ENCODE data around the gene POLR1A.

The POLR1A gene

GRCh38 chr2:85978883-85979780 is 126.6 kb downstream of the POLR1A start:
- TF ChIP-seq ZNF8 (CRISPR knock-in tag; IDR thresholded peaks at IDR 0.05): no peak
- TF ChIP-seq ARNTL (CRISPR knock-in tag; IDR thresholded peaks at IDR 0.05; ENCODE audit: borderline replicate concordance, low read depth): no peak
- TF ChIP-seq OSR1 (CRISPR knock-in tag; IDR thresholded peaks at IDR 0.05): no peak
- no peak for TF ChIP-seq RARB (CRISPR knock-in tag; IDR thresholded peaks at IDR 0.05)
- no peak for TF ChIP-seq ISL1 (CRISPR knock-in tag; IDR thresholded peaks at IDR 0.05)
- no peak for TF ChIP-seq GLIS3 (CRISPR knock-in tag; IDR thresholded peaks at IDR 0.05)
- TF ChIP-seq BACH2 (CRISPR knock-in tag; IDR thresholded peaks at IDR 0.05; ENCODE audit: borderline replicate concordance): no peak
- TF ChIP-seq ZNF565 (CRISPR knock-in tag; conservative IDR thresholded peaks at IDR 0.05; ENCODE audit: low read depth): no peak
- no peak for TF ChIP-seq ZC3H10 (CRISPR knock-in tag; IDR thresholded peaks at IDR 0.05)
- no peak for TF ChIP-seq SNAI2 (CRISPR knock-in tag; IDR thresholded peaks at IDR 0.05)
- no peak for TF ChIP-seq TCF4 (CRISPR knock-in tag; IDR thresholded peaks at IDR 0.05; ENCODE audit: borderline replicate concordance)
- TF ChIP-seq, protein P1, sequence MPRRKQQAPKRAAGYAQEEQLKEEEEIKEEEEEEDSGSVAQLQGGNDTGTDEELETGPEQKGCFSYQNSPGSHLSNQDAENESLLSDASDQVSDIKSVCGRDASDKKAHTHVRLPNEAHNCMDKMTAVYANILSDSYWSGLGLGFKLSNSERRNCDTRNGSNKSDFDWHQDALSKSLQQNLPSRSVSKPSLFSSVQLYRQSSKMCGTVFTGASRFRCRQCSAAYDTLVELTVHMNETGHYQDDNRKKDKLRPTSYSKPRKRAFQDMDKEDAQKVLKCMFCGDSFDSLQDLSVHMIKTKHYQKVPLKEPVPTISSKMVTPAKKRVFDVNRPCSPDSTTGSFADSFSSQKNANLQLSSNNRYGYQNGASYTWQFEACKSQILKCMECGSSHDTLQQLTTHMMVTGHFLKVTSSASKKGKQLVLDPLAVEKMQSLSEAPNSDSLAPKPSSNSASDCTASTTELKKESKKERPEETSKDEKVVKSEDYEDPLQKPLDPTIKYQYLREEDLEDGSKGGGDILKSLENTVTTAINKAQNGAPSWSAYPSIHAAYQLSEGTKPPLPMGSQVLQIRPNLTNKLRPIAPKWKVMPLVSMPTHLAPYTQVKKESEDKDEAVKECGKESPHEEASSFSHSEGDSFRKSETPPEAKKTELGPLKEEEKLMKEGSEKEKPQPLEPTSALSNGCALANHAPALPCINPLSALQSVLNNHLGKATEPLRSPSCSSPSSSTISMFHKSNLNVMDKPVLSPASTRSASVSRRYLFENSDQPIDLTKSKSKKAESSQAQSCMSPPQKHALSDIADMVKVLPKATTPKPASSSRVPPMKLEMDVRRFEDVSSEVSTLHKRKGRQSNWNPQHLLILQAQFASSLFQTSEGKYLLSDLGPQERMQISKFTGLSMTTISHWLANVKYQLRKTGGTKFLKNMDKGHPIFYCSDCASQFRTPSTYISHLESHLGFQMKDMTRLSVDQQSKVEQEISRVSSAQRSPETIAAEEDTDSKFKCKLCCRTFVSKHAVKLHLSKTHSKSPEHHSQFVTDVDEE (CRISPR knock-in tag; IDR thresholded peaks at IDR 0.05): no peak
- TF ChIP-seq, protein P2, sequence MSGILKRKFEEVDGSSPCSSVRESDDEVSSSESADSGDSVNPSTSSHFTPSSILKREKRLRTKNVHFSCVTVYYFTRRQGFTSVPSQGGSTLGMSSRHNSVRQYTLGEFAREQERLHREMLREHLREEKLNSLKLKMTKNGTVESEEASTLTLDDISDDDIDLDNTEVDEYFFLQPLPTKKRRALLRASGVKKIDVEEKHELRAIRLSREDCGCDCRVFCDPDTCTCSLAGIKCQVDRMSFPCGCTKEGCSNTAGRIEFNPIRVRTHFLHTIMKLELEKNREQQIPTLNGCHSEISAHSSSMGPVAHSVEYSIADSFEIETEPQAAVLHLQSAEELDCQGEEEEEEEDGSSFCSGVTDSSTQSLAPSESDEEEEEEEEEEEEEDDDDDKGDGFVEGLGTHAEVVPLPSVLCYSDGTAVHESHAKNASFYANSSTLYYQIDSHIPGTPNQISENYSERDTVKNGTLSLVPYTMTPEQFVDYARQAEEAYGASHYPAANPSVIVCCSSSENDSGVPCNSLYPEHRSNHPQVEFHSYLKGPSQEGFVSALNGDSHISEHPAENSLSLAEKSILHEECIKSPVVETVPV (CRISPR knock-in tag; IDR thresholded peaks at IDR 0.05): no peak
- TF ChIP-seq, protein P3, sequence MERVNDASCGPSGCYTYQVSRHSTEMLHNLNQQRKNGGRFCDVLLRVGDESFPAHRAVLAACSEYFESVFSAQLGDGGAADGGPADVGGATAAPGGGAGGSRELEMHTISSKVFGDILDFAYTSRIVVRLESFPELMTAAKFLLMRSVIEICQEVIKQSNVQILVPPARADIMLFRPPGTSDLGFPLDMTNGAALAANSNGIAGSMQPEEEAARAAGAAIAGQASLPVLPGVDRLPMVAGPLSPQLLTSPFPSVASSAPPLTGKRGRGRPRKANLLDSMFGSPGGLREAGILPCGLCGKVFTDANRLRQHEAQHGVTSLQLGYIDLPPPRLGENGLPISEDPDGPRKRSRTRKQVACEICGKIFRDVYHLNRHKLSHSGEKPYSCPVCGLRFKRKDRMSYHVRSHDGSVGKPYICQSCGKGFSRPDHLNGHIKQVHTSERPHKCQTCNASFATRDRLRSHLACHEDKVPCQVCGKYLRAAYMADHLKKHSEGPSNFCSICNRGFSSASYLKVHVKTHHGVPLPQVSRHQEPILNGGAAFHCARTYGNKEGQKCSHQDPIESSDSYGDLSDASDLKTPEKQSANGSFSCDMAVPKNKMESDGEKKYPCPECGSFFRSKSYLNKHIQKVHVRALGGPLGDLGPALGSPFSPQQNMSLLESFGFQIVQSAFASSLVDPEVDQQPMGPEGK (CRISPR knock-in tag; IDR thresholded peaks at IDR 0.05; ENCODE audit: borderline replicate concordance): no peak
- TF ChIP-seq, protein P4, sequence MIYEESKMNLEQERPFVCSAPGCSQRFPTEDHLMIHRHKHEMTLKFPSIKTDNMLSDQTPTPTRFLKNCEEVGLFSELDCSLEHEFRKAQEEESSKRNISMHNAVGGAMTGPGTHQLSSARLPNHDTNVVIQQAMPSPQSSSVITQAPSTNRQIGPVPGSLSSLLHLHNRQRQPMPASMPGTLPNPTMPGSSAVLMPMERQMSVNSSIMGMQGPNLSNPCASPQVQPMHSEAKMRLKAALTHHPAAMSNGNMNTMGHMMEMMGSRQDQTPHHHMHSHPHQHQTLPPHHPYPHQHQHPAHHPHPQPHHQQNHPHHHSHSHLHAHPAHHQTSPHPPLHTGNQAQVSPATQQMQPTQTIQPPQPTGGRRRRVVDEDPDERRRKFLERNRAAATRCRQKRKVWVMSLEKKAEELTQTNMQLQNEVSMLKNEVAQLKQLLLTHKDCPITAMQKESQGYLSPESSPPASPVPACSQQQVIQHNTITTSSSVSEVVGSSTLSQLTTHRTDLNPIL (CRISPR knock-in tag; IDR thresholded peaks at IDR 0.05; ENCODE audit: low read depth): no peak
- no peak for TF ChIP-seq ESRRG (CRISPR knock-in tag; IDR thresholded peaks at IDR 0.05)
- TF ChIP-seq ZFP30 (CRISPR knock-in tag; IDR thresholded peaks at IDR 0.05): no peak
- TF ChIP-seq ZFP3 (CRISPR knock-in tag; IDR thresholded peaks at IDR 0.05): no peak
- TF ChIP-seq TOX (CRISPR knock-in tag; IDR thresholded peaks at IDR 0.05; ENCODE audit: borderline replicate concordance): no peak
- no peak for ATAC-seq

- no peak for ATAC-seq
- TF ChIP-seq, protein P1 (CRISPR knock-in tag; IDR thresholded peaks at IDR 0.05): no peak
- TF ChIP-seq ARNTL (CRISPR knock-in tag; IDR thresholded peaks at IDR 0.05; ENCODE audit: borderline replicate concordance, low read depth): no peak
- no peak for TF ChIP-seq PPARA (CRISPR knock-in tag; IDR thresholded peaks at IDR 0.05; ENCODE audit: borderline replicate concordance)
- no peak for TF ChIP-seq SNAI2 (CRISPR knock-in tag; IDR thresholded peaks at IDR 0.05)
- TF ChIP-seq ZC3H10 (CRISPR knock-in tag; IDR thresholded peaks at IDR 0.05): no peak
- no peak for TF ChIP-seq ZFP3 (CRISPR knock-in tag; IDR thresholded peaks at IDR 0.05)
- no peak for TF ChIP-seq GLIS3 (CRISPR knock-in tag; IDR thresholded peaks at IDR 0.05)
- no peak for TF ChIP-seq ZFP30 (CRISPR knock-in tag; IDR thresholded peaks at IDR 0.05)
- TF ChIP-seq, protein P3 (CRISPR knock-in tag; IDR thresholded peaks at IDR 0.05; ENCODE audit: borderline replicate concordance): no peak
- no peak for TF ChIP-seq OSR1 (CRISPR knock-in tag; IDR thresholded peaks at IDR 0.05)
- TF ChIP-seq TCF4 (CRISPR knock-in tag; IDR thresholded peaks at IDR 0.05; ENCODE audit: borderline replicate concordance): no peak
- no peak for TF ChIP-seq TOX (CRISPR knock-in tag; IDR thresholded peaks at IDR 0.05; ENCODE audit: borderline replicate concordance)
- TF ChIP-seq, protein P4 (CRISPR knock-in tag; IDR thresholded peaks at IDR 0.05; ENCODE audit: low read depth): no peak
- TF ChIP-seq ZNF565 (CRISPR knock-in tag; conservative IDR thresholded peaks at IDR 0.05; ENCODE audit: low read depth): no peak
- no peak for TF ChIP-seq ISL1 (CRISPR knock-in tag; IDR thresholded peaks at IDR 0.05)
- no peak for TF ChIP-seq ZNF8 (CRISPR knock-in tag; IDR thresholded peaks at IDR 0.05)
- no peak for TF ChIP-seq RARB (CRISPR knock-in tag; IDR thresholded peaks at IDR 0.05)
These were observed 129.4 kb downstream of the POLR1A start for GRCh38 chr2:85976106-85976920.

All from SK-N-SH treated with all-trans-retinoic acid at 6 μM for 48 hours (cell line).